ENCODE data around the gene SLC4A5.

DNA sequence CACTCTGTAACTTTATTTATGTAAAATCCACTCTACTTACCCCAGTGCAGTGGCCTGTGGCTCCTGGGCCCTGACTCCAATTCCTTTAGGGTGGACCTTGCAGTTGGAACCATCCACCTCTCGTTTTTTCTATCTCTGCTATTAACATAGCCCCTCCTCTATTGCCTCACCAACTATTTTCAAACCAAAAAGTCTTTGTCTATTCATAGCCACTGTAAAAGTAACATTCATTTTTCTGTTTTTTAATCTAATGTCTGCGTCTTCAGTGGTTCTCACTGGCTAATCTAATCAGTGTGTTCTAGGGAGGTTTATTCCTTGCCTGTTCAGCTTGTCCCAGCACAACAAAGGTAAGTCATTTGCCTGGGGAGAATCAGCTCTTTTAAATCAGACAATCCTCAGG, at the start of gene SLC4A5:
- TF ChIP-seq, protein P1, sequence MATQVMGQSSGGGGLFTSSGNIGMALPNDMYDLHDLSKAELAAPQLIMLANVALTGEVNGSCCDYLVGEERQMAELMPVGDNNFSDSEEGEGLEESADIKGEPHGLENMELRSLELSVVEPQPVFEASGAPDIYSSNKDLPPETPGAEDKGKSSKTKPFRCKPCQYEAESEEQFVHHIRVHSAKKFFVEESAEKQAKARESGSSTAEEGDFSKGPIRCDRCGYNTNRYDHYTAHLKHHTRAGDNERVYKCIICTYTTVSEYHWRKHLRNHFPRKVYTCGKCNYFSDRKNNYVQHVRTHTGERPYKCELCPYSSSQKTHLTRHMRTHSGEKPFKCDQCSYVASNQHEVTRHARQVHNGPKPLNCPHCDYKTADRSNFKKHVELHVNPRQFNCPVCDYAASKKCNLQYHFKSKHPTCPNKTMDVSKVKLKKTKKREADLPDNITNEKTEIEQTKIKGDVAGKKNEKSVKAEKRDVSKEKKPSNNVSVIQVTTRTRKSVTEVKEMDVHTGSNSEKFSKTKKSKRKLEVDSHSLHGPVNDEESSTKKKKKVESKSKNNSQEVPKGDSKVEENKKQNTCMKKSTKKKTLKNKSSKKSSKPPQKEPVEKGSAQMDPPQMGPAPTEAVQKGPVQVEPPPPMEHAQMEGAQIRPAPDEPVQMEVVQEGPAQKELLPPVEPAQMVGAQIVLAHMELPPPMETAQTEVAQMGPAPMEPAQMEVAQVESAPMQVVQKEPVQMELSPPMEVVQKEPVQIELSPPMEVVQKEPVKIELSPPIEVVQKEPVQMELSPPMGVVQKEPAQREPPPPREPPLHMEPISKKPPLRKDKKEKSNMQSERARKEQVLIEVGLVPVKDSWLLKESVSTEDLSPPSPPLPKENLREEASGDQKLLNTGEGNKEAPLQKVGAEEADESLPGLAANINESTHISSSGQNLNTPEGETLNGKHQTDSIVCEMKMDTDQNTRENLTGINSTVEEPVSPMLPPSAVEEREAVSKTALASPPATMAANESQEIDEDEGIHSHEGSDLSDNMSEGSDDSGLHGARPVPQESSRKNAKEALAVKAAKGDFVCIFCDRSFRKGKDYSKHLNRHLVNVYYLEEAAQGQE (IDR thresholded peaks at IDR 0.05; ENCODE audit: low read depth): no peak
- no peak for TF ChIP-seq EP300 (IDR thresholded peaks at IDR 0.05; ENCODE audit: borderline replicate concordance)
- TF ChIP-seq, protein P2, sequence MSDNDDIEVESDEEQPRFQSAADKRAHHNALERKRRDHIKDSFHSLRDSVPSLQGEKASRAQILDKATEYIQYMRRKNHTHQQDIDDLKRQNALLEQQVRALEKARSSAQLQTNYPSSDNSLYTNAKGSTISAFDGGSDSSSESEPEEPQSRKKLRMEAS (IDR thresholded peaks at IDR 0.05): no peak
- no peak for TF ChIP-seq FOXM1 (IDR thresholded peaks at IDR 0.05; ENCODE audit: borderline replicate concordance, low read depth)
- TF ChIP-seq TAF1 (IDR thresholded peaks at IDR 0.05; ENCODE audit: low read depth): no peak
- no peak for TF ChIP-seq USF1 (IDR thresholded peaks at IDR 0.05)
